A549 (cell line): ENCODE measurements around the gene MRAS. TPM values are rescaled to one million over a fixed set of nuclear protein-coding genes. Genes with fewer than 3 reads are reported as not detected.

Source experiments
- ATAC-seq, 2 experiments: fragments of 200-7000 bp in 1 of 2; fragments of >200 bp in 1 of 2; cut with Nextera tagmentation in 1 of 2; cut with Tn5 transposase in 1 of 2; 3 replicates each; pipeline versions ENCODE4 v1.8.0 to v1.9.1; 2018 to 2020; ENCODE audit warnings: mild to moderate bottlenecking in 1 of 2, moderate library complexity in 1 of 2
- CTCF ChIA-PET: fragments of 300-600 bp; sonication (Branson Sonifier 250); formaldehyde crosslinking; extraction: SDS; loops from one replicate; lab custom pipeline; 2021; ENCODE audit warnings: antibody characterized with exemption, inconsistent platforms; lab: Yijun Ruan, JAX
- POLR2A ChIA-PET: fragments of 350-600 bp; formaldehyde crosslinking; extraction: SDS; loops from one replicate; lab custom pipeline; 2021; ENCODE audit warnings: antibody characterized with exemption, inconsistent platforms; lab: Yijun Ruan, JAX
- DNase-seq, 2 experiments: peaks; one replicate each; pipeline versions ENCODE4 v3.0.0 to v3.0.0-alpha.2; 2011 to 2016; ENCODE audit warnings: low read depth in 1 of 2, low spot score in 1 of 2
- FAIRE-seq: peaks from 2 replicates; lab custom pipeline; 2011; peaks lifted over from hg19 to GRCh38; lab: Jason Lieb, UNC
- H3K27ac ChIP-seq, 2 experiments: fragments of >200 bp; sonication (Bioruptor Twin); formaldehyde crosslinking; 3 replicates each; pipeline ENCODE4 v1.5.1; 2016 to 2017
- H3K4me1 ChIP-seq: fragments of >200 bp; sonication (Bioruptor Twin); formaldehyde crosslinking; 3 replicates; pipeline ENCODE4 v1.6.1; 2016
- H3K4me2 ChIP-seq: fragments of >200 bp; sonication (Bioruptor Twin); formaldehyde crosslinking; 3 replicates; pipeline ENCODE4 v1.6.1; 2016
- H3K4me3 ChIP-seq: fragments of >200 bp; sonication (Bioruptor Twin); formaldehyde crosslinking; 3 replicates; pipeline ENCODE4 v1.5.1; 2016
- H3K9me3 ChIP-seq: fragments of >200 bp; sonication (Bioruptor Twin); formaldehyde crosslinking; 3 replicates; pipeline ENCODE4 v1.6.1; 2016
- CBX2 ChIP-seq: fragments of 200-600 bp; sonication (generic); IDR thresholded peaks from 2 replicates; pipeline ENCODE4 v1.6.1; 2016; ENCODE audit warnings: low read depth, mild to moderate bottlenecking, borderline replicate concordance
- CHD4 ChIP-seq: fragments of 200-600 bp; sonication (generic); IDR thresholded peaks from 2 replicates; pipeline ENCODE4 v1.6.1; 2016; ENCODE audit warnings: antibody characterized with exemption, mild to moderate bottlenecking, borderline replicate concordance
- EHF ChIP-seq: fragments of 250-450 bp; sonication (Bioruptor Pico); IDR thresholded peaks from 2 replicates; pipeline ENCODE4 v1.5.0; 2020; ENCODE audit warnings: mild to moderate bottlenecking
- EHMT2 ChIP-seq: fragments of 200-600 bp; sonication (generic); IDR thresholded peaks from 2 replicates; pipeline ENCODE4 v1.6.1; 2016; ENCODE audit warnings: antibody characterized with exemption, low read depth, mild to moderate bottlenecking, moderate library complexity
- EP300 ChIP-seq, 2 experiments: fragments of >200 bp; sonication (Bioruptor Twin); formaldehyde crosslinking; IDR thresholded peaks; 2 replicates in 1 of 2; 3 replicates in 1 of 2; pipeline ENCODE4 v1.6.1; 2016 to 2017
- FOSB ChIP-seq: fragments of 250-450 bp; sonication (Bioruptor Pico); IDR thresholded peaks from 2 replicates; pipeline ENCODE4 v1.5.0; 2020; ENCODE audit warnings: mild to moderate bottlenecking, moderate library complexity
- FOSL2 ChIP-seq, 2 experiments: fragments of 450-650 bp in 1 of 2; fragments of >200 bp in 1 of 2; sonication (Bioruptor Twin) in 1 of 2; formaldehyde crosslinking; IDR thresholded peaks; 2 replicates each; pipeline versions ENCODE4 v1.5.0 to v1.6.1; 2016 to 2020; ENCODE audit warnings: mild to moderate bottlenecking in 1 of 2, moderate library complexity in 1 of 2
- FOXS1 ChIP-seq: fragments of 250-450 bp; sonication (Bioruptor Pico); IDR thresholded peaks from 2 replicates; pipeline ENCODE4 v1.5.0; 2020; ENCODE audit warnings: mild to moderate bottlenecking, moderate library complexity
- HEYL ChIP-seq: fragments of 250-450 bp; sonication (Bioruptor Pico); IDR thresholded peaks from 2 replicates; pipeline ENCODE4 v1.8.0; 2021; ENCODE audit warnings: mild to moderate bottlenecking, moderate library complexity
- HOXB13 ChIP-seq: fragments of 250-450 bp; sonication (Bioruptor Pico); IDR thresholded peaks from 2 replicates; pipeline ENCODE4 v1.5.0; 2020; ENCODE audit warnings: low read depth, mild to moderate bottlenecking, moderate library complexity
- JUN ChIP-seq, 2 experiments: fragments of >200 bp; sonication (Bioruptor Twin); formaldehyde crosslinking; IDR thresholded peaks; 2 replicates in 1 of 2; 3 replicates in 1 of 2; pipeline ENCODE4 v1.6.1; 2016 to 2017
- JUNB ChIP-seq: fragments of >200 bp; sonication (Bioruptor Twin); formaldehyde crosslinking; IDR thresholded peaks from 2 replicates; pipeline ENCODE4 v1.6.1; 2016
- MAFK ChIP-seq: fragments of 450-650 bp; IDR thresholded peaks from 2 replicates; pipeline ENCODE4 v1.6.1; 2014; ENCODE audit not compliant: partially characterized antibody
- NPAS2 ChIP-seq: fragments of 250-450 bp; sonication (Bioruptor Pico); IDR thresholded peaks from 2 replicates; pipeline ENCODE4 v1.8.0; 2022; ENCODE audit warnings: mild to moderate bottlenecking, moderate library complexity, borderline replicate concordance
- RCOR1 ChIP-seq: fragments of 150-350 bp; IDR thresholded peaks from 2 replicates; pipeline ENCODE4 v1.6.1; 2014; ENCODE audit warnings: antibody characterized with exemption, low read length, low read depth
- RFX5 ChIP-seq: fragments of 450-650 bp; IDR thresholded peaks from 2 replicates; pipeline ENCODE4 v1.7.1; 2014; ENCODE audit warnings: antibody characterized with exemption, mild to moderate bottlenecking, moderate library complexity
- ZSCAN20 ChIP-seq: fragments of 250-450 bp; sonication (Bioruptor Pico); IDR thresholded peaks from 2 replicates; pipeline ENCODE4 v1.8.0; 2022; ENCODE audit warnings: mild to moderate bottlenecking, moderate library complexity
- WGBS: methylation state at CpG from one replicate; pipeline ENCODE4 v1.1.6; 2017; ENCODE audit errors: missing lambda C conversion rate; 5-methylcytosine and 5-hydroxymethylcytosine counted together
- polyA plus RNA-seq, 4 experiments: library from polyadenylated mRNA; depleted of rRNA in 3 of 4; stranded (reverse); fragments of >200 nt; fragmentation: RNase III in 1 of 4; extraction: RNeasy Plus Mini Kit Qiagen cat#74134 plus additional on column Dnase treatment in 1 of 4; gene quantifications; 2 replicates in 3 of 4; 3 replicates in 1 of 4; pipeline ENCODE4 v1.2.3, GENCODE V29; 2011 to 2017
- TF ChIP-seq, protein P1 (sequence below): fragments of 450-650 bp; IDR thresholded peaks from 2 replicates; pipeline ENCODE4 v1.6.1; 2014; ENCODE audit warnings: antibody characterized with exemption
- TF ChIP-seq, protein P2 (sequence below): fragments of 250-450 bp; sonication (Bioruptor Pico); IDR thresholded peaks from 2 replicates; pipeline ENCODE4 v1.5.0; 2020; ENCODE audit warnings: low read depth, mild to moderate bottlenecking, moderate library complexity
- TF ChIP-seq, protein P3 (sequence below): fragments of >200 bp; sonication (Bioruptor Twin); formaldehyde crosslinking; IDR thresholded peaks from 2 replicates; pipeline ENCODE4 v1.6.1; 2016
- TF ChIP-seq, protein P4 (sequence below): IDR thresholded peaks from 2 replicates; pipeline ENCODE4 v1.6.1; 2012; ENCODE audit warnings: low read depth, borderline replicate concordance
- TF ChIP-seq, protein P5 (sequence below): fragments of >200 bp; sonication (Bioruptor Twin); formaldehyde crosslinking; IDR thresholded peaks from 3 replicates; pipeline ENCODE4 v1.5.1; 2016
- TF ChIP-seq, protein P6 (sequence below): fragments of >200 bp; sonication (Bioruptor Twin); formaldehyde crosslinking; IDR thresholded peaks from 3 replicates; pipeline ENCODE4 v1.6.1; 2016

The MRAS gene
- polyA plus RNA-seq, 2 of the 4 experiments (the other 2 are of a cell fraction) = 11.2 to 15.0 TPM

DNA sequence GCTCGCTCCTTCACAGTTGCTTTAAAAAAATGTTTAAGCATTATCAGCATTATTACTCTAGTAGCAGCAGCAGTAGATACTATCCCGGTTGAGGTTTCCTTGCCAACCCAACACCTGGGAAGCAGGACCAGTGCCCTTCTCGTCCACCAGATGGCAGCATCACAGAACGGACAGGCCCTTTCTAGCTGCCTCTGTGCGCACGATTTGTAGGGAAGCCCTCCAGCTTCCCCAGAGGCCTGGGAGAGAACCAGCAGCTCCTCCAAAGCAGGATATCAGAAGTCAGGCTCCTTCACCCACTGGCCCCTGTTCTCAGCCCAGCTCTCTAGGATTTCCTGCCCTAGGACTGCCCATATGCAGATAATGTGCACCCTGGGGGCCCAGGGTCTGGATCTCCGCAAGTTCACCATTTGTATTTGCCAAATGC is 69.2 kb downstream of the MRAS start (continued):
- TF ChIP-seq, protein P1, sequence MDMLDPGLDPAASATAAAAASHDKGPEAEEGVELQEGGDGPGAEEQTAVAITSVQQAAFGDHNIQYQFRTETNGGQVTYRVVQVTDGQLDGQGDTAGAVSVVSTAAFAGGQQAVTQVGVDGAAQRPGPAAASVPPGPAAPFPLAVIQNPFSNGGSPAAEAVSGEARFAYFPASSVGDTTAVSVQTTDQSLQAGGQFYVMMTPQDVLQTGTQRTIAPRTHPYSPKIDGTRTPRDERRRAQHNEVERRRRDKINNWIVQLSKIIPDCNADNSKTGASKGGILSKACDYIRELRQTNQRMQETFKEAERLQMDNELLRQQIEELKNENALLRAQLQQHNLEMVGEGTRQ = no peak

DNA sequence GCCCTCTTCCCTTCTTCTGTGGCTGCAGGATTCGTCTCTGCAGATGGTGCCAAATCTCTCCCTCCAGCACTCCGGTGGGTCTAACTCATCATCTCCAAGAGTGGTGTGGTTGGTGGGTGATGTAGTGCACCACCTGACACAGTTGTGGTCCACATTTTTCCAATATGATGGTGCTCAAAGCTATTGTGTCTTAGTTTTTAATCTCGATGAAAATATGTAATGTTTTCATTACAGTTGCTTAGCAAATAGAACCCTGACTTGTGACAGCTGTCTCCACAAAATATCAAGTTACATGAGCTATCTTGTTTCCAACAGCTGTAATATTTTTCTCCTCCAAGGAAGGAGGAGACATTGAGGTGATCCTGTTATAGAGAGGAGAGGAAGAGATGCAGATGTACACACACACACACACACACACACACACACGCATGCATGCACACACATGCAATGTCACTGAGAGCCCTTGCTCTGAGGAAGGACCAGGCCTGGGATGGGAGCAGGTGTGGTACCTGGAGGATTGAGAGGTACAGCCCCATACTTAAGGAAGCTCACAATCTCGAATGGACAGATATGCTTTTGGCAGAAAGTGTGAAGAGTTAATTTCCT is 70.3 kb downstream of the MRAS start:
- Histone ChIP-seq H3K4me1 (no peaks in the 10 kb centered on the region), H3K27ac (no peak overlapping the region), H3K4me2 (no peak overlapping the region), H3K4me3 (no peak overlapping the region), H3K9me3 (no peaks in the 10 kb centered on the region)
- FAIRE-seq (no peak), ATAC-seq (no peak), DNase-seq (no peak)
- ChIA-PET CTCF (interaction anchor here (0.6 to 11.3 kb wide), 18 partner anchors 10 to 561 kb away, joined by 3 to 65 read pairs (median 6); no protein-coding TSS in a partner anchor), POLR2A (no interaction called here)
- 48% methylated on average over 4 of the region's 5 CpGs for WGBS
- TF ChIP-seq FOSL2 (IDR thresholded peaks at IDR 0.05) (no peak), FOSL2 (CRISPR knock-in tag; IDR thresholded peaks at IDR 0.05) (no peak), CHD4 (no peak), JUNB (no peak), MAFK (no peak), EHMT2 (no peak), EP300 (IDR thresholded peaks at IDR 0.05) (no peak), JUN (IDR thresholded peaks at IDR 0.05) (no peak), HEYL (CRISPR knock-in tag) (no peak), HOXB13 (CRISPR knock-in tag) (no peak), EHF (CRISPR knock-in tag) (no peak), FOXS1 (CRISPR knock-in tag) (no peak), FOSB (CRISPR knock-in tag) (no peak), RFX5 (no peak), ZSCAN20 (CRISPR knock-in tag) (no peak), RCOR1 (no peak)
- TF ChIP-seq, protein P2, sequence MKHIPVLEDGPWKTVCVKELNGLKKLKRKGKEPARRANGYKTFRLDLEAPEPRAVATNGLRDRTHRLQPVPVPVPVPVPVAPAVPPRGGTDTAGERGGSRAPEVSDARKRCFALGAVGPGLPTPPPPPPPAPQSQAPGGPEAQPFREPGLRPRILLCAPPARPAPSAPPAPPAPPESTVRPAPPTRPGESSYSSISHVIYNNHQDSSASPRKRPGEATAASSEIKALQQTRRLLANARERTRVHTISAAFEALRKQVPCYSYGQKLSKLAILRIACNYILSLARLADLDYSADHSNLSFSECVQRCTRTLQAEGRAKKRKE (CRISPR knock-in tag) = no peak
- TF ChIP-seq, protein P3, sequence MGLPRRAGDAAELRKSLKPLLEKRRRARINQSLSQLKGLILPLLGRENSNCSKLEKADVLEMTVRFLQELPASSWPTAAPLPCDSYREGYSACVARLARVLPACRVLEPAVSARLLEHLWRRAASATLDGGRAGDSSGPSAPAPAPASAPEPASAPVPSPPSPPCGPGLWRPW = no peak
- TF ChIP-seq, protein P4, sequence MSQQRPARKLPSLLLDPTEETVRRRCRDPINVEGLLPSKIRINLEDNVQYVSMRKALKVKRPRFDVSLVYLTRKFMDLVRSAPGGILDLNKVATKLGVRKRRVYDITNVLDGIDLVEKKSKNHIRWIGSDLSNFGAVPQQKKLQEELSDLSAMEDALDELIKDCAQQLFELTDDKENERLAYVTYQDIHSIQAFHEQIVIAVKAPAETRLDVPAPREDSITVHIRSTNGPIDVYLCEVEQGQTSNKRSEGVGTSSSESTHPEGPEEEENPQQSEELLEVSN = no peak
- TF ChIP-seq, protein P5, sequence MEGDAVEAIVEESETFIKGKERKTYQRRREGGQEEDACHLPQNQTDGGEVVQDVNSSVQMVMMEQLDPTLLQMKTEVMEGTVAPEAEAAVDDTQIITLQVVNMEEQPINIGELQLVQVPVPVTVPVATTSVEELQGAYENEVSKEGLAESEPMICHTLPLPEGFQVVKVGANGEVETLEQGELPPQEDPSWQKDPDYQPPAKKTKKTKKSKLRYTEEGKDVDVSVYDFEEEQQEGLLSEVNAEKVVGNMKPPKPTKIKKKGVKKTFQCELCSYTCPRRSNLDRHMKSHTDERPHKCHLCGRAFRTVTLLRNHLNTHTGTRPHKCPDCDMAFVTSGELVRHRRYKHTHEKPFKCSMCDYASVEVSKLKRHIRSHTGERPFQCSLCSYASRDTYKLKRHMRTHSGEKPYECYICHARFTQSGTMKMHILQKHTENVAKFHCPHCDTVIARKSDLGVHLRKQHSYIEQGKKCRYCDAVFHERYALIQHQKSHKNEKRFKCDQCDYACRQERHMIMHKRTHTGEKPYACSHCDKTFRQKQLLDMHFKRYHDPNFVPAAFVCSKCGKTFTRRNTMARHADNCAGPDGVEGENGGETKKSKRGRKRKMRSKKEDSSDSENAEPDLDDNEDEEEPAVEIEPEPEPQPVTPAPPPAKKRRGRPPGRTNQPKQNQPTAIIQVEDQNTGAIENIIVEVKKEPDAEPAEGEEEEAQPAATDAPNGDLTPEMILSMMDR = no peak

DNA sequence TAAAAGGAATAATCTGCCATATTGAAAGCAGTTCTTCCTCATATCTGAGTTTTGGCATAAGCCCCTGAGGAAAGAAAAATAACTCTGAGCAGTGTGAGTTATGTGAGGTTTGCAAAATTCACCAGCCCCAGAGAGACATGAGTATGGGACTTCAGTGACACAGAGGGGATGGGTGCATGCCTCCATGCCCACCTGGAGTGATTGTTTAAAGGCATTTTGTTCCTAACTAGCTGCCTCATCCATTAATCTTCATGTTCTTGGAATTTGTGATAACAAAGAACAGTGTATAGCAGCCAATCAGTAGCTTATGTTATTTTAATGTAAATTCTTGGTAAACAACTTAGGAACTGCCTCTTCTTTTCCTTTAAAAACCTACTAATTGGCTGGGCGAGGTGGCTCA is 74.9 kb downstream of the MRAS start:
- Histone ChIP-seq H3K9me3 (no peaks in the 10 kb centered on the region), H3K4me3 (no peak overlapping the region), H3K4me2 (no peak overlapping the region), H3K27ac (no peak overlapping the region), H3K4me1 (no peaks in the 10 kb centered on the region)
- ChIA-PET POLR2A (no interaction called here), CTCF (interaction anchor here (1.2 to 1.4 kb wide), 2 partner anchors 243 to 513 kb away, joined by 3 to 4 read pairs; no protein-coding TSS in a partner anchor)
- no peak for DNase-seq
- no peak for ATAC-seq
- no peak for FAIRE-seq
- TF ChIP-seq, protein P6, sequence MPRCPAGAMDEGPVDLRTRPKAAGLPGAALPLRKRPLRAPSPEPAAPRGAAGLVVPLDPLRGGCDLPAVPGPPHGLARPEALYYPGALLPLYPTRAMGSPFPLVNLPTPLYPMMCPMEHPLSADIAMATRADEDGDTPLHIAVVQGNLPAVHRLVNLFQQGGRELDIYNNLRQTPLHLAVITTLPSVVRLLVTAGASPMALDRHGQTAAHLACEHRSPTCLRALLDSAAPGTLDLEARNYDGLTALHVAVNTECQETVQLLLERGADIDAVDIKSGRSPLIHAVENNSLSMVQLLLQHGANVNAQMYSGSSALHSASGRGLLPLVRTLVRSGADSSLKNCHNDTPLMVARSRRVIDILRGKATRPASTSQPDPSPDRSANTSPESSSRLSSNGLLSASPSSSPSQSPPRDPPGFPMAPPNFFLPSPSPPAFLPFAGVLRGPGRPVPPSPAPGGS = no peak
- TF ChIP-seq JUNB (no peak), NPAS2 (CRISPR knock-in tag) (no peak), CBX2 (no peak), MAFK (no peak)
- TF ChIP-seq, all 56 proteins: peak for 0
- WGBS = 77% methylated on average over 1 of the region's 1 CpG
